Endothelial cell of umbilical vein (primary cell): Measurements from ENCODE around the gene ANKRD28. TPM values are rescaled to one million over a fixed set of nuclear protein-coding genes. Genes with fewer than 3 reads are reported as not detected.

Experiments used
- BruUV-seq: library from RNA; stranded (reverse); fragments of 400-500 nt; replicated peaks from 2 replicates; lab custom pipeline; 2021; lab: Mats Ljungman, UMichigan
- CTCF ChIA-PET: fragments of 300-600, 350-600 bp; sonication (Branson Sonifier 250); formaldehyde crosslinking; loops from one replicate; lab custom pipeline; 2021; ENCODE audit warnings: antibody characterized with exemption, inconsistent platforms; lab: Charles Lee
- POLR2A ChIA-PET: fragments of 300-600, 350-600 bp; sonication (Branson Sonifier 250); formaldehyde crosslinking; loops from one replicate; lab custom pipeline; 2021; ENCODE audit warnings: antibody characterized with exemption, inconsistent platforms; lab: Charles Lee
- DNase-seq: peaks from one replicate; pipeline ENCODE4 v3.0.0-alpha.2; 2011; ENCODE audit warnings: low read depth, low spot score
- FAIRE-seq: peaks from 2 replicates; lab custom pipeline; 2011; peaks lifted over from hg19 to GRCh38; lab: Jason Lieb, UNC
- H2AFZ ChIP-seq: 2 replicates; pipeline ENCODE4 v1.6.0; 2012; ENCODE audit warnings: low read depth, low read length, control low read depth, inconsistent platforms
- H3K27ac ChIP-seq: 2 replicates; pipeline ENCODE4 v1.5.1; 2011; ENCODE audit warnings: low read depth, mild to moderate bottlenecking, control low read depth, low read length, moderate library complexity; ENCODE audit not compliant: insufficient read depth
- H3K27me3 ChIP-seq, 2 experiments: 2 replicates each; pipeline versions ENCODE4 v1.6.0 to v1.6.1; 2011; ENCODE audit warnings: low read length in 2 of 2, mixed read lengths in 1 of 2; ENCODE audit not compliant: control insufficient read depth in 2 of 2, insufficient read depth in 2 of 2
- H3K36me3 ChIP-seq, 2 experiments: 2 replicates in 1 of 2; 3 replicates in 1 of 2; pipeline ENCODE4 v1.5.1; 2011; ENCODE audit warnings: low read length in 2 of 2, mild to moderate bottlenecking in 1 of 2, moderate library complexity in 1 of 2; ENCODE audit not compliant: control insufficient read depth in 2 of 2, insufficient read depth in 2 of 2; ENCODE audit errors: extremely low read depth in 1 of 2
- H3K4me1 ChIP-seq: 3 replicates; pipeline ENCODE4 v1.5.1; 2011; ENCODE audit warnings: mild to moderate bottlenecking, low read length; ENCODE audit not compliant: control insufficient read depth, insufficient read depth; ENCODE audit errors: extremely low read depth
- H3K4me2 ChIP-seq: 2 replicates; pipeline ENCODE4 v1.6.1; 2011; ENCODE audit warnings: low read length, control low read depth, mixed read lengths; ENCODE audit not compliant: insufficient read depth
- H3K4me3 ChIP-seq, 3 experiments: fragments of 200-600 bp in 1 of 3; sonication (generic), shearing (Covaris generic) in 1 of 3; replicated peaks in 1 of 3; 2 replicates each; pipeline ENCODE4 v1.5.1; 2011 to 2016; ENCODE audit warnings: control low read depth in 3 of 3, low read length in 3 of 3, mild to moderate bottlenecking in 2 of 3, inconsistent platforms in 1 of 3, low read depth in 1 of 3, moderate library complexity in 1 of 3; ENCODE audit not compliant: insufficient read depth in 1 of 3
- H3K79me2 ChIP-seq: 2 replicates; pipeline ENCODE4 v1.6.0; 2012; ENCODE audit warnings: low read length, inconsistent platforms; ENCODE audit not compliant: control insufficient read depth, insufficient read depth
- H3K9ac ChIP-seq: replicated peaks from 2 replicates; pipeline ENCODE3; 2011; ENCODE audit warnings: low read length, control low read depth; ENCODE audit not compliant: insufficient read depth; ENCODE audit errors: extremely low read depth
- H3K9me1 ChIP-seq: replicated peaks from 3 replicates; pipeline ENCODE4 v1.6.0; 2011; ENCODE audit warnings: mild to moderate bottlenecking, low read length; ENCODE audit not compliant: control insufficient read depth, insufficient read depth; ENCODE audit errors: extremely low read depth
- H3K9me3 ChIP-seq: replicated peaks from 2 replicates; pipeline ENCODE4 v1.5.1; 2012; ENCODE audit warnings: low read length, inconsistent platforms; ENCODE audit not compliant: control insufficient read depth, insufficient read depth
- H4K20me1 ChIP-seq: replicated peaks from 2 replicates; pipeline ENCODE3; 2011; ENCODE audit warnings: mild to moderate bottlenecking, low read length; ENCODE audit not compliant: control insufficient read depth, insufficient read depth; ENCODE audit errors: extremely low read depth
- CTCF ChIP-seq, 2 donors: IDR thresholded peaks; 1 replicate in 1 of 2; 2 replicates in 1 of 2; pipeline ENCODE4 v1.5.1; 2011; ENCODE audit warnings: low read length in 2 of 2, mild to moderate bottlenecking in 2 of 2, moderate library complexity in 2 of 2, control low read depth in 1 of 2, inconsistent platforms in 1 of 2, low read depth in 1 of 2; ENCODE audit not compliant: insufficient read depth in 1 of 2; ENCODE audit errors: extremely low read depth in 1 of 2
- EZH2 ChIP-seq: IDR thresholded peaks from 2 replicates; pipeline ENCODE4 v1.6.1; 2012; ENCODE audit warnings: borderline replicate concordance, low read depth, mild to moderate bottlenecking, moderate library complexity, low read length, inconsistent platforms; ENCODE audit not compliant: severe bottlenecking
- FOS ChIP-seq: IDR thresholded peaks from 2 replicates; pipeline ENCODE4 v1.6.1; 2011; ENCODE audit warnings: mild to moderate bottlenecking, low read length, moderate library complexity, borderline replicate concordance; ENCODE audit not compliant: insufficient read depth
- GATA2 ChIP-seq: IDR thresholded peaks from 2 replicates; pipeline ENCODE4 v1.7.0; 2011; ENCODE audit warnings: low read depth, mild to moderate bottlenecking, moderate library complexity, mixed read lengths, low read length; ENCODE audit not compliant: insufficient read length, insufficient read depth
- JUN ChIP-seq: IDR thresholded peaks from 2 replicates; pipeline ENCODE4 v1.6.1; 2011; ENCODE audit warnings: borderline replicate concordance, low read depth; ENCODE audit not compliant: insufficient read length, insufficient read depth
- MAX ChIP-seq: IDR thresholded peaks from 2 replicates; pipeline ENCODE4 v1.6.1; 2011; ENCODE audit not compliant: insufficient read depth, insufficient read length
- MYC ChIP-seq: IDR thresholded peaks from one replicate; pipeline ENCODE4 v1.6.1; 2011; ENCODE audit warnings: mild to moderate bottlenecking, low read depth, low read length
- POLR2A ChIP-seq: IDR thresholded peaks from 2 replicates; pipeline ENCODE4 v1.6.1; 2012; ENCODE audit warnings: low read depth, mild to moderate bottlenecking, control low read depth, low read length
- POLR2AphosphoS5 ChIP-seq: IDR thresholded peaks from 2 replicates; pipeline ENCODE4 v1.6.1; 2012; ENCODE audit warnings: low read depth, mild to moderate bottlenecking, control low read depth, low read length, moderate library complexity; ENCODE audit not compliant: insufficient read depth
- dilution Hi-C: fragments of 300-500 bp; cut with MboI; formaldehyde crosslinking; loops from one replicate; pipeline ENCODE4 v1.15.0; 2019; ENCODE audit warnings: low sequenced_read_pairs; ENCODE audit not compliant: extremely low pct_ligation_motif_present
- intact Hi-C: fragments of 100-400 bp; cut with micrococcal nuclease; formaldehyde crosslinking; loops from one replicate; pipeline ENCODE4 v1.10.0; 2022
- polyA plus RNA-seq, 4 experiments: library from polyadenylated mRNA; depleted of rRNA in 3 of 4; stranded (reverse) in 3 of 4; unstranded in 1 of 4; fragments of >200 nt; gene quantifications; 2 replicates each; pipeline versions ENCODE4 v1.2.1 to v1.2.3, GENCODE V29; 2011 to 2012; ENCODE audit warnings: missing spikeins in 1 of 4
- total RNA-seq: library from RNA; stranded (reverse); gene quantifications from 2 replicates; pipeline ENCODE4 v1.2.3, GENCODE V29; 2021

The ANKRD28 gene
- total and polyA plus RNA-seq, 2 donors (not counting 3 experiments of a cell fraction or from before 2014, with no cell fraction given), result 36.7 to 97.3 TPM

- H3K27ac ChIP-seq, result no peak overlapping the region
- no peak for FAIRE-seq
- TF ChIP-seq JUN (no peak), MAX (no peak), CTCF (IDR thresholded peaks at IDR 0.05; ENCODE audit: extremely low read depth in 1 of 2, insufficient read depth in 1 of 2, low read depth in 1 of 2, low read length in 2 of 2) (no peak), EZH2 (no peak), MYC (no peak), GATA2 (no peak), FOS (no peak), POLR2A (no peak), POLR2AphosphoS5 (no peak)
- CTCF ChIA-PET, result no interaction called here
- no peak for DNase-seq
- peaks cover 4% of the 10 kb centered on the region for H3K79me2 ChIP-seq
- H4K20me1 ChIP-seq, result no peaks in the 10 kb centered on the region
- no TSS peak for BruUV-seq
- POLR2A ChIA-PET, result no interaction called here
- intact Hi-C loops (no loop called here), dilution Hi-C loops (no loop called here)
- H3K9ac ChIP-seq, result no peak overlapping the region
- no peaks in the 10 kb centered on the region for H3K4me1 ChIP-seq
- no peak overlapping the region for H3K4me3 ChIP-seq
- peaks cover 2% of the 10 kb centered on the region for H3K9me1 ChIP-seq
- peaks cover 6 to 17% of the 10 kb centered on the region in 2 experiments for H3K36me3 ChIP-seq
- H3K4me2 ChIP-seq, result no peak overlapping the region
- no peak overlapping the region for H2AFZ ChIP-seq
- no peaks in the 10 kb centered on the region for H3K9me3 ChIP-seq
- no peaks in the 10 kb centered on the region for H3K27me3 ChIP-seq
Measured at GRCh38 chr3:15711281-15711680, 86.5 kb downstream of the ANKRD28 start.
